AG04449 (cell line): ENCODE data around the gene MRPS6.

Experiments
- CTCF ChIA-PET: fragments of 350-600 bp; formaldehyde crosslinking; extraction: SDS; loops from one replicate; lab custom pipeline; 2021; ENCODE audit warnings: antibody characterized with exemption; lab: Yijun Ruan, JAX
- POLR2A ChIA-PET: fragments of 400-600, 350-600 bp; formaldehyde crosslinking; extraction: SDS; loops from one replicate; lab custom pipeline; 2020; ENCODE audit warnings: antibody characterized with exemption, inconsistent platforms; lab: Yijun Ruan, JAX
- DNase-seq: peaks from one replicate; pipeline ENCODE4 v3.0.0-alpha.2; 2010; ENCODE audit warnings: low read depth, low spot score
- H3K4me3 ChIP-seq: 2 replicates; pipeline ENCODE4 v1.5.1; 2011; ENCODE audit warnings: low read depth, mild to moderate bottlenecking, control low read depth, low read length
- CTCF ChIP-seq: IDR thresholded peaks from one replicate; pipeline ENCODE4 v1.5.1; 2011; ENCODE audit warnings: mild to moderate bottlenecking, moderate library complexity, low read length, control low read depth, inconsistent platforms; ENCODE audit not compliant: insufficient read depth; ENCODE audit errors: missing control alignments

Gene MRPS6

GRCh38 chr21:34031835-34032370 lies 41.5 kb upstream of the MRPS6 start:
- no peak for TF ChIP-seq CTCF
- ChIA-PET CTCF (no interaction called here), POLR2A (no interaction called here)
- DNase-seq: no peak
- H3K4me3 ChIP-seq: no peak overlapping the region

- POLR2A ChIA-PET: no interaction called here
- H3K4me3 ChIP-seq: no peak overlapping the region
- no peak for TF ChIP-seq CTCF
- no peak for DNase-seq
- CTCF ChIA-PET: interaction anchor here (0.9 kb wide), 1 partner anchor 22 kb away, joined by 3 read pairs; no protein-coding TSS in a partner anchor
These were observed 38.9 kb upstream of the MRPS6 start for GRCh38 chr21:34034369-34035014.

- ChIA-PET CTCF (interaction anchor here (1.1 kb wide), 1 partner anchor 111 kb away, joined by 3 read pairs; no protein-coding TSS in a partner anchor), POLR2A (no interaction called here)
- no peak for DNase-seq
- no peak overlapping the region for H3K4me3 ChIP-seq
- TF ChIP-seq CTCF: no peak
These were observed 37.6 kb upstream of the MRPS6 start for GRCh38 chr21:34035619-34036354.

GRCh38 chr21:34037009-34037795 lies 36.2 kb upstream of the MRPS6 start:
- ChIA-PET POLR2A (no interaction called here), CTCF (interaction anchor here (0.6 kb wide), 1 partner anchor 21 kb away, joined by 3 read pairs; no protein-coding TSS in a partner anchor)
- DNase-seq: no peak
- no peak overlapping the region for H3K4me3 ChIP-seq
- TF ChIP-seq CTCF: no peak

GRCh38 chr21:34039678-34040382 lies 33.5 kb upstream of the MRPS6 start:
- ChIA-PET CTCF (interaction anchor here (1.8 kb wide), 1 partner anchor 116 kb away, joined by 7 read pairs; no protein-coding TSS in a partner anchor), POLR2A (no interaction called here)
- TF ChIP-seq CTCF: no peak
- H3K4me3 ChIP-seq: no peak overlapping the region
- no peak for DNase-seq
